HFF-Myc (cell line): Measurements from ENCODE around the gene TRAPPC1.

ENCODE experiments used
- DNase-seq: peaks from one replicate; pipeline ENCODE4 v3.0.0-alpha.2; 2011; ENCODE audit warnings: low read depth; ENCODE audit errors: extremely low read depth
- H3K4me3 ChIP-seq: replicated peaks from 2 replicates; pipeline ENCODE4 v1.5.1; 2011; ENCODE audit warnings: low read depth, mild to moderate bottlenecking, control low read depth, low read length
- TF ChIP-seq, protein P1 (sequence below): IDR thresholded peaks from 2 replicates; pipeline ENCODE4 v1.5.1; 2012; ENCODE audit warnings: mild to moderate bottlenecking, low read depth, low read length, control low read depth; ENCODE audit errors: missing control alignments

Gene TRAPPC1

DNA sequence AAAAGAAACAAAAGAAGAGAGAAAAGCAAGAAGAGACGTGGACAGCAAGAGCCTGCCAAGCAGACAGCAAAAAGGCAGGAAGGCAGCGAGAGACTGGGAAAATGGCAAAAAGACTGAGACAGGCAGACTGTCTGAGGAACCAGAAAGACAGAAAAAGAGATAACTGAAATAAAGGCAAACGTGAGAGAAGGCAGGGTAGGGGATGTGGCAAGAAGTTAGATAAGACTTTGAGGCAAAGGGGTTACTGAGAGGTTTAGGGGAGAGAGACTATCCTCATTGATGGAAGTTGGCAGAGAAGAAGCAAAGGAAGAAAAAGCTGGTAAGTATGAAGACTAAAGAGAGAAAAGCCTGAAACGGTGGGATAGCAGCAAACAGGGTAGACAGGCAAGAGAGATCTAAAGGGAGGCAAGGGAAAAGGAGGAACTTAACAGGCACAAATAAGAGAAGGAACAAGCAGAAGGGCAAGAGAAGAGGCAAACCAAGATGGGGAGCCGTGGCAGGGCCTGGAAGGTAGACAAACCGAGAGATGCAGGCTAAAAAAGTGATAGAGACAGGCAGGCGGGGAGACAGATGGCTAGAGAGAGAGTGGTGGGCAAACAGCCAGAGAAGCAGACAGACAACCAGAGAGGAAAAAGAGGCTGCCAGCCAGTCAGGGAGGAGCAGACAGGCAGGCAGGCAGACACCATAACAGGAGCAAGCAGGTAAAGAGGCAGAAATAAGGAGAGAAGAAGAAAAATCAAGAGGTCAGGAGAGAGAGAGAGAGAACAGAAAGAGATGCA, 50.3 kb downstream of the TRAPPC1 start:
- TF ChIP-seq, protein P1, sequence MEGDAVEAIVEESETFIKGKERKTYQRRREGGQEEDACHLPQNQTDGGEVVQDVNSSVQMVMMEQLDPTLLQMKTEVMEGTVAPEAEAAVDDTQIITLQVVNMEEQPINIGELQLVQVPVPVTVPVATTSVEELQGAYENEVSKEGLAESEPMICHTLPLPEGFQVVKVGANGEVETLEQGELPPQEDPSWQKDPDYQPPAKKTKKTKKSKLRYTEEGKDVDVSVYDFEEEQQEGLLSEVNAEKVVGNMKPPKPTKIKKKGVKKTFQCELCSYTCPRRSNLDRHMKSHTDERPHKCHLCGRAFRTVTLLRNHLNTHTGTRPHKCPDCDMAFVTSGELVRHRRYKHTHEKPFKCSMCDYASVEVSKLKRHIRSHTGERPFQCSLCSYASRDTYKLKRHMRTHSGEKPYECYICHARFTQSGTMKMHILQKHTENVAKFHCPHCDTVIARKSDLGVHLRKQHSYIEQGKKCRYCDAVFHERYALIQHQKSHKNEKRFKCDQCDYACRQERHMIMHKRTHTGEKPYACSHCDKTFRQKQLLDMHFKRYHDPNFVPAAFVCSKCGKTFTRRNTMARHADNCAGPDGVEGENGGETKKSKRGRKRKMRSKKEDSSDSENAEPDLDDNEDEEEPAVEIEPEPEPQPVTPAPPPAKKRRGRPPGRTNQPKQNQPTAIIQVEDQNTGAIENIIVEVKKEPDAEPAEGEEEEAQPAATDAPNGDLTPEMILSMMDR = no peak
- no peak overlapping the region for H3K4me3 ChIP-seq
- DNase-seq = no peak
